ENCODE measurements around the gene POSTN.

Gene POSTN

GRCh38 chr13:37515226-37515625 lies 83.3 kb downstream of the POSTN start:
- no peak for DNase-seq (ENCODE audit: low read depth)

Data from activated T-cell treated with anti-CD3 and anti-CD28 coated beads for 1 hour (primary cell).